Type B pancreatic cell (in vitro differentiated cells): Measurements from ENCODE around the gene INSIG2. TPM values are rescaled to one million over a fixed set of nuclear protein-coding genes. Genes with fewer than 3 reads are reported as not detected.

Experiments used
- DNase-seq: peaks from one replicate; pipeline ENCODE4 v3.0.0; 2021; ENCODE audit warnings: mixed read lengths; ENCODE audit not compliant: unreplicated experiment; ENCODE audit errors: extremely low spot score
- H3K27ac Mint-ChIP-seq: 2 replicates; pipeline ENCODE4 v1.8.0; 2021; ENCODE audit warnings: mild to moderate bottlenecking, mixed read lengths
- H3K27me3 Mint-ChIP-seq: 2 replicates; pipeline ENCODE4 v1.8.0; 2021; ENCODE audit warnings: mixed read lengths
- H3K36me3 Mint-ChIP-seq: 2 replicates; pipeline ENCODE4 v1.8.0; 2021; ENCODE audit warnings: mixed read lengths
- H3K4me1 Mint-ChIP-seq: one replicate; pipeline ENCODE4 v1.8.0; 2021; ENCODE audit warnings: mixed read lengths; ENCODE audit not compliant: unreplicated experiment
- H3K4me3 Mint-ChIP-seq: 2 replicates; pipeline ENCODE4 v1.8.0; 2021; ENCODE audit warnings: mild to moderate bottlenecking, mixed read lengths
- H3K9me3 Mint-ChIP-seq: 2 replicates; pipeline ENCODE4 v1.8.0; 2021; ENCODE audit warnings: mixed read lengths
- total RNA-seq: library from RNA; stranded (reverse); gene quantifications from 2 replicates; pipeline ENCODE4 v1.2.1, GENCODE V29; 2021; ENCODE audit warnings: low replicate concordance
- TF ChIP-seq, protein P1 (sequence below): fragments of 200-600 bp; sonication (generic); conservative IDR thresholded peaks from 2 replicates; pipeline ENCODE4 v1.5.0; 2021; ENCODE audit warnings: antibody characterized with exemption, mild to moderate bottlenecking

The INSIG2 gene
- total RNA-seq, 1 donor from 2014 or later: 18.7 TPM

DNA sequence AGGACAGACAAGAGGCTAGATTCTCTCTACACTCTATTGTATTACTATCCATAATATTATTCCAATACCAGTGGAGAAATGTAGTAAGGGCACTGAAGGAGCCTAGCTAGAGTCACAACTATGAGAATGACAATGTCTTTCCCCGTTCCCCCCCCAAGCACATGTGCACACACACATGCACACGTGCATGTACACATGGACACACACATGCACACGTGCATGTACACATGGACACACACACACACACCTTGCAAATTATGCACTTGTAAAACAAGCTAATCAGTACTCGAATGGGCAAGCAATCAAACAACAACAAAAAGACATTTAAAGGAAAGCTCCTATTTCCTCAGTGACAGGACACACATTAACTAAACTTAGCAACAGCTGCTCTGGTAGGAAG lies 65.2 kb downstream of the INSIG2 start:
- Mint-ChIP-seq H3K4me3 (no peak overlapping the region), H3K27ac (no peak overlapping the region), H3K27me3 (peaks cover 6% of the 10 kb centered on the region), H3K9me3 (no peaks in the 10 kb centered on the region), H3K36me3 (no peaks in the 10 kb centered on the region), H3K4me1 (no peaks in the 10 kb centered on the region)
- TF ChIP-seq, protein P1, sequence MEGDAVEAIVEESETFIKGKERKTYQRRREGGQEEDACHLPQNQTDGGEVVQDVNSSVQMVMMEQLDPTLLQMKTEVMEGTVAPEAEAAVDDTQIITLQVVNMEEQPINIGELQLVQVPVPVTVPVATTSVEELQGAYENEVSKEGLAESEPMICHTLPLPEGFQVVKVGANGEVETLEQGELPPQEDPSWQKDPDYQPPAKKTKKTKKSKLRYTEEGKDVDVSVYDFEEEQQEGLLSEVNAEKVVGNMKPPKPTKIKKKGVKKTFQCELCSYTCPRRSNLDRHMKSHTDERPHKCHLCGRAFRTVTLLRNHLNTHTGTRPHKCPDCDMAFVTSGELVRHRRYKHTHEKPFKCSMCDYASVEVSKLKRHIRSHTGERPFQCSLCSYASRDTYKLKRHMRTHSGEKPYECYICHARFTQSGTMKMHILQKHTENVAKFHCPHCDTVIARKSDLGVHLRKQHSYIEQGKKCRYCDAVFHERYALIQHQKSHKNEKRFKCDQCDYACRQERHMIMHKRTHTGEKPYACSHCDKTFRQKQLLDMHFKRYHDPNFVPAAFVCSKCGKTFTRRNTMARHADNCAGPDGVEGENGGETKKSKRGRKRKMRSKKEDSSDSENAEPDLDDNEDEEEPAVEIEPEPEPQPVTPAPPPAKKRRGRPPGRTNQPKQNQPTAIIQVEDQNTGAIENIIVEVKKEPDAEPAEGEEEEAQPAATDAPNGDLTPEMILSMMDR: no peak
- DNase-seq: no peak

DNA sequence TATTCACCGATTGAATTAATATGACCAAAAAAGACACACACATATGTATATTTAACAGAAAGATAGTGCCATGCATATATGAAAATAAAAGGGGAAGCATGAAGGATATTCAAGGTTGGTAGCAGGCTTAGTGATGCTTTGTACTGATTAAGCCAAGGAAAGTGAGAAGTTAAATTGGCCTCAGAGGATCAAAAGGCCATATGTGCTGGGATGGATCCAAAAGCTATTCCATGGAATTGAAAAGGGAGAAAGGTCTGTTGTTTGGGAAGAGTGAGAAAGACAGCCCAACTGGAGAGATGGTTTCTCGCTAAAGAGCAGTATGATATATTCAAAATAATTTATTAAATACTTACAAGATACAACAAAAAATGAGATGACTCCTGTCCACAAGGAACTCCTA lies 65.9 kb downstream of the INSIG2 start:
- Mint-ChIP-seq H3K4me1 (no peaks in the 10 kb centered on the region), H3K36me3 (no peaks in the 10 kb centered on the region)

More for the DNA sequence above, 65.9 kb downstream of the INSIG2 start:
- H3K27me3 Mint-ChIP-seq: peaks cover 10% of the 10 kb centered on the region
- H3K9me3 Mint-ChIP-seq: no peaks in the 10 kb centered on the region
- DNase-seq: no peak
- TF ChIP-seq, protein P1: no peak
- no peak overlapping the region for H3K27ac Mint-ChIP-seq
- no peak overlapping the region for H3K4me3 Mint-ChIP-seq

Other genes with a start within 250 kb of the INSIG2 start
- 36.2 and 36.7 TPM in 2 replicates for gene CCDC93, start 74.4 kb upstream of the INSIG2 start, total RNA-seq